Cardiac septum (tissue), 1 donor: ENCODE data around the gene NOPCHAP1. TPM values are rescaled to one million over a fixed set of nuclear protein-coding genes. Genes with fewer than 3 reads are reported as not detected.

Experiments used
- DNase-seq: peaks from one replicate; pipeline ENCODE4 v3.0.0-alpha.2; 2020; ENCODE audit warnings: low spot score
- intact Hi-C: fragments of 100-400 bp; cut with DNase I; formaldehyde crosslinking; loops from one replicate; pipeline ENCODE4 v1.14.0; 2022
- total RNA-seq: library from RNA; stranded (reverse); fragmentation: NEBNext Ultra II Directional; extraction: Animal tissue kit (Norgen Biotek cat#: 25700); gene quantifications from one replicate; pipeline ENCODE4 v1.2.1, GENCODE V29; 2021
- donor health status: DM: no; HTN: no; CAD: no.

The NOPCHAP1 gene
- total RNA-seq, 1 donor from 2014 or later: 9.4 TPM

DNA sequence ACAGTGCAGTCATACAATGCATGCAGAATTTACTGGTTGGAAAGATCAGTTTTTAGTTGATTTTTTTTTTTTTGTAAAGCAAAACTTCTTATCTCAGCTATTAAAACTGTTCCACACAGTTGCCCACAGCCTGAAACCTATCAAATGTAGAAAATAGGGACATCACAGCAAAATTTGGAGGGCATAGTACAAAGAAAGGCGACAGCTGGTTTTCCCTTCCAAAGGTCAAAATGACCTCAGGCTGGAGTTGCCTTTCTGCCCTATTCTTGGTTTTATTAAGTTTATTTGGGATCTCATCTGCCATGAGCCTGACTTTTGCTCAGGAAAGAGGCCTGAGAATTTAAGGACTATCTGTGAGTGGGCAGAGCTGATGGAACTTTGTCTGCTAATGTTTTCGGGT, 28.5 kb downstream of the NOPCHAP1 start:
- DNase-seq: no peak
- intact Hi-C loops: no loop called here

DNA sequence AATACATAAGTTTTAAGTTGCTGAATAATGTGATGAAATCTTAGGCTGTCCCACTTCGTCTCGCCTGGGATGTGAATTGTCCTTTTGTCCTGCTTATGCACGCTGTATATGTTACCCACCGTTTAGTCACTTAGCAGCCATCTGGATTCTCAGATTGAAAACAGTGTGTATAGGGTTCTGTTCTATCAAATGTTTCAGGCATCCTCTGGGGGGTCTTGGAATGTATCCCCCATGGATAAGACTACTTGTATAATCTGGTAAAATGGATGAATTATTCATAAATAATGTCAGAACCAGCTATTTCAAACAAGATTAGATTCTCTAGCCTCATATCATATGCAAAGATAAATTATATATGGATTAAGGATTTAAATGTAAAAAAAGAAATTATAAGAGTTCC, 29.4 kb downstream of the NOPCHAP1 start:
- intact Hi-C loops: no loop called here

DNA sequence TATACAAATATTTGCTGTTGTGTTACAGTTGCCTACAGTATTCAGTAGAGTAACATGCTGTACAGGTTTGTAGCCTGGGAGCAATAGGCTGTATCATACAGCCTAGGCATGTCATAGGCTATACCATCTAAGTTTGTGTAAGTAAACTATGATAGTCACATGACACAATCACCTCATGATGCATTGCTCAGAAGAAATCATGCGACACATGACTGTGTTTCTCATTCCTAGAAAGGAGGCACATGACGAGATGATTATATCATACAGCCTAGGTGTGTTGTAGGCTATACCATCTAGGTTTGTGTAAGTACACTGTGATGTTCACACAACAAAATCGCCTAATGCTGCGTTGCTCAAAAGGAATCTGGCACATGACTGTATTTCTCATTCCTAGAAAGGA, 31.9 kb downstream of the NOPCHAP1 start:
- intact Hi-C loops: no loop called here
- DNase-seq: no peak

More for the DNA sequence above, 29.4 kb downstream of the NOPCHAP1 start:
- DNase-seq: no peak

DNA sequence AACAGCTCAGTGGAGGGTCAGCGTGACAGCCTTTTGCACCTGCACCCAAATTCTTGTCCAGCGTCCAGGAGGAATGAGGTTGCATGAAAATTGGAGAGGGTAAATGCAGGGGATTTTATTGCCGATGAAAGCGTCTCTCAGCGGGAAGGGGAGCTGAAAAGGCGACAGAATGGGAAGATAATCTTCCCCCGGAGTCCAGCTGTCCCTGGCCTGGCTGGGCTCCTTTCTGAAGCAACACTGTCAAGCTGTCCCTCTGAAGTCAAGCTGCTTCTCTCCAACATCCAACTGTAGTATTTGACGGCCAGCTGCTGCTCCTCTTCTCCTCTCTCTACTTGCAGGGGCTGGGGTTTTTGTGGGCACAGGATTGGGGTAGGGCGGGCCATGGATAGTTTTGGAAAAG, 32.7 kb downstream of the NOPCHAP1 start:
- intact Hi-C loops: no loop called here
- no peak for DNase-seq

DNA sequence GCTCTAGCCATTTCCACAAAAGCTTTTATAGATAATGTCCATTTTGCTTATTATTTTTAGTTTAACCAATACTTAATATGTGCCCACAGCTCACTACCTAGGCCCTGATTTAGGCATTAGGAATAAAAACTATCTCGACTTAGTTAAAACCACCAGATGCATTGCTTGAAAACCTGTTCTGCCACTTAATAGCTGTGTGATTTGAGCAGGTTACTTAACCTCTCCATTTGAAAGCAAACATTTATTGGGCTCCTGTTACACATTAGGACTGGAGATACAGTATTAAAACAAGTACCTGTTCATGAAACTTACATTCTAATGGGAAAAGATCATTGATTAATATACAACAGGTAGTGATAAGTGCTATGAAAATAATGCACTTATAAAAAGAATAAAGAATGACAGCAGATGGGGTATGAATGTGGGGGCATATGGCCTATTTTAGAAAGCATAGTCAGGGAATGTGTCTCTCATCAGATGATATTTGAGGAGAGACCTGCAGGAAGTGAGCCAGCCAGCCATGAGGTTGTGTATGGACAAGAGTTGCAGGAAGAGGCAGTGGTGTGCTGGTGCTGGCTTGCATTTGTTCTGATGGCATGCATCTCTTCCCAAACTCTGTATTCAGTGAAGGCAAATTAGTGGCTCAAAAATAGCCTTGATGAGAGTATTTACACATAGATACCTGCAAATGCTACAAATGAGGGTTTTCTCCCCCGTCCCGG, 34.3 kb downstream of the NOPCHAP1 start:
- intact Hi-C loops: no loop called here
- DNase-seq: no peak

DNA sequence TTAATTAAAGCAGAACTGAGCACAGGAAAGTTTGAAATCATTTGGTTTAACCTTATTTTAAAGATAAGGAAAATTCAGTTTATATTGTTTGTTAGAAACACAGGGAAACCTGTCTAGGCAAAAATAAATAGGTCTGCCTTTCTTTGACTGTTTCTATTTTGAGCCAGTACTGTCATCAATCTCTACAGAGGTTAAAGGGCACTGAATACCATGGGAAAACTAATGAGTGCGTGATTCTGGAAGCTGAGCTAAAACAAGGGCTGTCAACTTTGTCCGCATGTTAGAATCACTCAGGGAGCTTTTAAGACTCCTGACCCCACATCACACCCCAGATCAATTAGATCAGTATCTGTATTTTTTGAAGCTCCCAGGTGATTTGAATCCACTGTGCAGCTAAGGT, 38.8 kb downstream of the NOPCHAP1 start:
- DNase-seq: no peak
- intact Hi-C loops: no loop called here

DNA sequence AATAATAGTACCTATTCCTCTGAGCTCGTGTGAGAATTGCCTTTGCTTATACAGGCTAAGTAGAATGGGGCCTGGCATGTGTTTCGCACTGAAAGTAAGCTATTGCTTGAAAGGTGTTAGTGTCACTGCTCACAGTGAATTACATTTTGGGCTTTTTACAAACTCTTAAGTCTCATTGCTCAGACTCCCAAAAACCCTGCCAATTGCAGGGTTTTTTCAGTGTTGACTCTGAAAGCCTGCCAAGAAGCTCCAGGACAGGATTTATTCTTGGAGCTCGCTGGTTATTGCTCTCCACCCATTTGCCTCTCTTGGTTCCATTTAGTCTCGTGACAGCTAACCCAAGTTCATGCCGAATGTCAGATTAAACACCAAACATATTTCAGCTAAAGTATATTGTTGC, 39.8 kb downstream of the NOPCHAP1 start:
- intact Hi-C loops: no loop called here

DNA sequence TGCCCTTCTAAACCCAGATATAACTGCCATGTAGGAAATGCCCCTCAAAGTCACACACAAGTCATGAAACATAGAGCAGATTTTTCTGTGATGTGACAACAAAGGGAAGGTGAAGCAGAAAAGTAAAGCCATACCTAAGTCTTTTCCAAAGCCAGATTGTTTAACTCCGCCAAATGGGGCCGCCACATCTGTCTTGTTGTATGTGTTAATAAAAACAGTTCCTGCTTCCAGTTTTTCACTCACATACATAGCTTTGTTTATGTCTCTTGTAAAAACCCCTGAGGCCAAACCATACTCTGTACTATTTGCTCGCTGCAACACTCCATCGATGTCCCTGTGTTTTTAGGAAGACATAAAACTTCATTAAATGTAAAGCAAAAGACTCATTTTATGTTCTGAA, 40.3 kb downstream of the NOPCHAP1 start:
- intact Hi-C loops: no loop called here
- DNase-seq: no peak

More for the DNA sequence above, 39.8 kb downstream of the NOPCHAP1 start:
- no peak for DNase-seq

DNA sequence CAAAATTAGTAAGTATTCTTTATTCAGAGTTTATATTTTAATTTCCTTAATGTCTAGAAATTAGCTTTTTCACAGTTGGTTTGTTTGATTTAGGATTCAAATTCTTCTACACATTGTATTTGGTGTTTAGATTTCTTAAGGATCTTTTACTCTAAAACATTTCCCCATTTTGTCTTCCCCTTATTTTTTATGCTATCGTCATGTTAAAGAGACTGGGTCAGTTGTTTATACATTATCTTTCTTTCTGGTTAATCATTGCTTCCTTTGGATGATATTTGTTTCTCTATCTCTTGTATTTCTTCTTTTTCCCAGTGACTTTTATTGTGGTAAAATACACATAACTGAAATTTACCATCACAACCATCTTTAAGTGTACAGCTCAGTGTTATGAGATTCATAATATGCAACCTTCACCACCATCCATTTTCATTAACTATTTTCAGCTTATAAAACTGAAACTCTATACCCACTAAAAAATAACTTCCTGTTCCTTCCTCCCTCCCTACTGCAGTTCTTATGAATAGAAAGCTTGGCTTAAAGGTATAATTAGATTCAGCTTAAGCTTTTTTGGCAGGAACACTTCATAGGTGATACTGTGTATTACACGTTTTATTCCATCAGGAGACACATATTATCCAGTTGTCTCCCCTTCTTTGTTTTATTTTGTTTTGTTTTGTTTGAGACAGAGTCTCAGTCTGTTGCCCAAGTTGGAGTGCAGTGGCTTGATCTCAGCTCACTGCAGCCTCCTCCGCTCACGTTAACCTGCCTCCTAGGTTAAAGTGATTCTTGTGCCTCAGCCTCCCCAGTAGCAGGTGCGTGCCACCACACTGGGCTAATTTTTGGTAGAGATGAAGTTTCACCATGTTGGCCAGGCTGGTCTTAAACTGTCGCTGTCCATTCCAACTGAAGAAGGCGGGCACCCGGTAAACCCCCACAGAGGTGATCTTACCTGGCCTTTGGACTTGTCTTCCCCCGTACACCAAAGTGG, 45.0 kb downstream of the NOPCHAP1 start:
- intact Hi-C loops: no loop called here
- DNase-seq: no peak

DNA sequence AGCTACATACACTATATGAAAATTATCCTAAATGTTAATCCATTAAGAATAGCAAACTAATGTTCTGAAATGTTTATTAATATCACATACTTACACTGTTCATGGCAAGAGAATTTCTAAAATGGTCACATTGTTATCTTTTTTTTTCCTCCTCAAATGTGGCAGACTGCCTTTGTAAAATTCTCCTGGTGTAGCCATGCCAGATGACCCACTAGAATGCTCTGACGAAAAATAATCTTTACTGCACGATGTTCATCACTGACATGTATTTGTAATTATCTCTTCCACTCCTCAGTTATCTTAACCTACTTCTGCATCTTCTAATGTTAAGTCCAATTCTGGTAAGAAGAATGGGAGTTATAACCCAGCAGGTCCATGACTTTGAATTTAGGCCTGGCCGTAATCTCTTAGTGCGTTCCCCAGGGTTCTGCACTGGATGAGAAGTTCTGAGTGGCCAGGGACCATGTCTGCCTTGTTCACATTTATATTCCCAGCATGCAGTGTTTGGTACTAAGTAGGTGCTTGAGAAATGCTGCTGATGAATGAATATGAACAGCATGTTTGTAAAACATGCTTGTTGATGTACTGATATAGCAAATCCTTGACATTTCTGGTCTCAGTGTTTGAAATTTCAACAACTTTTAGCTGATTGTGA, 46.7 kb downstream of the NOPCHAP1 start:
- no peak for DNase-seq
- intact Hi-C loops: no loop called here

DNA sequence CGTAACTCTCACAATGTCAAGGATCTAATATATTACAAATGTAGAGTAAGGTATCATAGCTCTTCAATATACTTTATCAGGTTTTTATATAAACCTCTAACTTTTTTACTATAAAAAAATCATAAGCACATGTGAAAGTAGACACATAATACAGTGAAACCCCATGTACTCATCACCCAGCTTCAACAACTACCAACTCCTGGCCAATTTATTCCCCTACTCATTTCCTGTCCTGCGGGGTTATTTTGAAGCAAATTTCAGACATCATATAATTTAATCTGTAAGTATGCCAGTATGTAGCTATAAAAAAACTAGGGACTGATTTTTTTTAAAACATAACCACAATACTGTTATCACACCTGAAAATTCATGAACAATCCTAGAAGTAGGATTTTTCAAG, 47.7 kb downstream of the NOPCHAP1 start:
- DNase-seq: no peak
- intact Hi-C loops: no loop called here

Other genes with a start within 250 kb of the NOPCHAP1 start
- gene SLC41A2, start 28.0 kb upstream of the NOPCHAP1 start, total RNA-seq: 6.8 TPM
- 3.6 TPM for gene ALDH1L2, start 98.1 kb downstream of the NOPCHAP1 start, total RNA-seq
- gene WASHC4, start 121.4 kb downstream of the NOPCHAP1 start, total RNA-seq: 25.7 TPM
- gene APPL2, start 249.9 kb downstream of the NOPCHAP1 start, total RNA-seq: 15.6 TPM